SK-N-SH treated with all-trans-retinoic acid at 6 μM for 48 hours (cell line): Measurements from ENCODE around the gene PTPRT.

Experiments used
- BACH2 ChIP-seq: fragments of 250-450 bp; sonication (Bioruptor Pico); IDR thresholded peaks from 2 replicates; pipeline ENCODE4 v1.9.0; 2021; ENCODE audit warnings: mild to moderate bottlenecking, borderline replicate concordance
- CREB5 ChIP-seq: fragments of 250-450 bp; sonication (Bioruptor Pico); IDR thresholded peaks from 2 replicates; pipeline ENCODE4 v1.5.1; 2020; ENCODE audit warnings: low read depth, mild to moderate bottlenecking, moderate library complexity
- ISL1 ChIP-seq: fragments of 250-450 bp; sonication (Bioruptor Pico); IDR thresholded peaks from 2 replicates; pipeline ENCODE4 v2.1.2; 2022; ENCODE audit warnings: mild to moderate bottlenecking, moderate library complexity
- ZNF565 ChIP-seq: fragments of 450-650 bp; formaldehyde crosslinking; conservative IDR thresholded peaks from 2 replicates; pipeline ENCODE4 v1.5.0; 2020; ENCODE audit warnings: low read depth, mild to moderate bottlenecking, moderate library complexity
- ZNF70 ChIP-seq: fragments of 450-650 bp; formaldehyde crosslinking; IDR thresholded peaks from 2 replicates; pipeline ENCODE4 v1.5.0; 2020; ENCODE audit warnings: mild to moderate bottlenecking, moderate library complexity
- ZNF8 ChIP-seq: fragments of 450-650 bp; formaldehyde crosslinking; IDR thresholded peaks from 2 replicates; pipeline ENCODE4 v1.5.0; 2020; ENCODE audit warnings: mild to moderate bottlenecking, moderate library complexity

- TF ChIP-seq CREB5 (CRISPR knock-in tag) (no peak), ISL1 (CRISPR knock-in tag) (no peak), ZNF70 (CRISPR knock-in tag) (no peak), ZNF565 (CRISPR knock-in tag) (no peak), ZNF8 (CRISPR knock-in tag) (no peak), BACH2 (CRISPR knock-in tag) (no peak)
Observed at GRCh38 chr20:42261766-42262270, 927.9 kb downstream of the PTPRT start.
